ENCODE data around the gene STAU1. TPM values are rescaled to one million over a fixed set of nuclear protein-coding genes. Genes with fewer than 3 reads are reported as not detected.

The STAU1 gene
- 101 and 119 TPM in 2 replicates for total RNA-seq

GRCh38 chr20:49187851-49188641 is at the start of gene STAU1:
TSS of gene STAU1 (minus strand) at chr20:49188334. CDS start at chr20:49166201, 22,133 bp downstream.

GRCh38 chr20:49219091-49219923 is 31.2 kb upstream of the STAU1 start, which contains the start of gene DDX27:
TSS of gene DDX27 (plus strand) at chr20:49219416. CDS start at chr20:49219449, 33 bp downstream.

Other genes starting within 250 kb of the STAU1 start
- gene CSE1L, start 142.0 kb downstream of the STAU1 start, total RNA-seq, result 278 and 308 TPM in 2 replicates
- 25.3 and 32.6 TPM in 2 replicates for gene DDX27, start 31.1 kb upstream of the STAU1 start, total RNA-seq
- gene ZNFX1, start 89.7 kb upstream of the STAU1 start, total RNA-seq, result 41.9 and 43.9 TPM in 2 replicates

All from thoracic aorta endothelial cell (primary cell).